Measurements from ENCODE around the gene CDC14A. TPM values are rescaled to one million over a fixed set of nuclear protein-coding genes. Genes with fewer than 3 reads are reported as not detected.

Gene CDC14A
- total RNA-seq, 2 donors from 2014 or later, result 7.3 to 16.5 TPM

GRCh38 chr1:100441146-100441545 lies 88.8 kb downstream of the CDC14A start:
- no peak for ATAC-seq
- intact Hi-C loops (cut with DNase I), result no loop called here
- Histone ChIP-seq H3K9me3 (no peaks in the 10 kb centered on the region), H3K27me3 (no peaks in the 10 kb centered on the region), H3K4me1 (no peaks in the 10 kb centered on the region), H3K4me3 (no peak overlapping the region), H3K27ac (no peak overlapping the region), H3K36me3 (replicated peaks in 1 of 2; ENCODE audit: insufficient read depth in 1 of 2, low read depth in 2 of 2) (no peaks in the 10 kb centered on the region)
- TF ChIP-seq POLR2A (IDR thresholded peaks at IDR 0.05) (no peak), CTCF (IDR thresholded peaks at IDR 0.05) (no peak)
- DNase-seq, result no peak
- 83% methylated on average over 2 of the region's 2 CpGs for WGBS, 2 donors

- Histone ChIP-seq H3K4me3 (no peak overlapping the region), H3K4me1 (no peaks in the 10 kb centered on the region), H3K27me3 (no peaks in the 10 kb centered on the region), H3K27ac (no peak overlapping the region), H3K9me3 (no peaks in the 10 kb centered on the region), H3K36me3 (replicated peaks in 1 of 2; ENCODE audit: insufficient read depth in 1 of 2, low read depth in 2 of 2) (no peaks in the 10 kb centered on the region)
- DNase-seq (no peak), ATAC-seq (no peak)
- 92 to 96% methylated on average over 1 of the region's 1 CpG for WGBS, 2 donors
- intact Hi-C loops (cut with DNase I), result no loop called here
- TF ChIP-seq POLR2A (IDR thresholded peaks at IDR 0.05) (no peak), CTCF (IDR thresholded peaks at IDR 0.05) (no peak)
Measured at GRCh38 chr1:100441651-100442050, 89.3 kb downstream of the CDC14A start.

GRCh38 chr1:100443811-100444571 lies 91.7 kb downstream of the CDC14A start:
- intact Hi-C loops (cut with DNase I), result no loop called here
- ATAC-seq (no peak), DNase-seq (no peak)
- H3K9me3 ChIP-seq, result no peaks in the 10 kb centered on the region
- whole genome bisulfite sequencing, 2 donors, result 71 to 77% methylated on average over 7 of the region's 7 CpGs
- H3K27me3 ChIP-seq, result no peaks in the 10 kb centered on the region
- no peaks in the 10 kb centered on the region for H3K4me1 ChIP-seq
- no peak overlapping the region for H3K27ac ChIP-seq
- no peak for TF ChIP-seq CTCF (IDR thresholded peaks at IDR 0.05)
- no peak for TF ChIP-seq POLR2A (IDR thresholded peaks at IDR 0.05)
- H3K36me3 ChIP-seq (replicated peaks in 1 of 2; ENCODE audit: insufficient read depth in 1 of 2, low read depth in 2 of 2), result no peaks in the 10 kb centered on the region
- no peak overlapping the region for H3K4me3 ChIP-seq

- DNase-seq (no peak), ATAC-seq (no peak)
- Histone ChIP-seq H3K9me3 (no peaks in the 10 kb centered on the region), H3K4me1 (no peaks in the 10 kb centered on the region), H3K27ac (no peak overlapping the region), H3K27me3 (no peaks in the 10 kb centered on the region), H3K4me3 (no peak overlapping the region), H3K36me3 (replicated peaks in 1 of 2; ENCODE audit: insufficient read depth in 1 of 2, low read depth in 2 of 2) (no peaks in the 10 kb centered on the region)
- intact Hi-C loops (cut with DNase I), result no loop called here
- TF ChIP-seq POLR2A (IDR thresholded peaks at IDR 0.05) (no peak), CTCF (IDR thresholded peaks at IDR 0.05) (no peak)
Measured at GRCh38 chr1:100445565-100445964, 93.3 kb downstream of the CDC14A start.

- peak in 3 of 4 donors; percentile 40 to 56 (median 50) for DNase-seq
- intact Hi-C loops (cut with DNase I), result no loop called here
- Histone ChIP-seq H3K9me3 (no peaks in the 10 kb centered on the region), H3K36me3 (replicated peaks in 1 of 2; ENCODE audit: insufficient read depth in 1 of 2, low read depth in 2 of 2) (no peaks in the 10 kb centered on the region), H3K27me3 (no peaks in the 10 kb centered on the region), H3K27ac (no peak overlapping the region), H3K4me1 (peaks cover 7% of the 10 kb centered on the region), H3K4me3 (no peak overlapping the region)
- ATAC-seq, result no peak
- no peak for TF ChIP-seq POLR2A (IDR thresholded peaks at IDR 0.05)
- no peak for TF ChIP-seq CTCF (IDR thresholded peaks at IDR 0.05)
- 33 to 38% methylated on average over 1 of the region's 1 CpG for WGBS, 2 donors
Measured at GRCh38 chr1:100448366-100448765, 96.1 kb downstream of the CDC14A start.

All from body of pancreas (tissue), 4 donors.